Heart right ventricle (tissue), 16 donors: Measurements from ENCODE around the gene ADORA2A. TPM values are rescaled to one million over a fixed set of nuclear protein-coding genes. Genes with fewer than 3 reads are reported as not detected.

Experiments used
- ATAC-seq, 8 donors: fragments of 200-7000 bp; cut with Tn5 transposase; one replicate each; pipeline ENCODE4 v1.9.1; 2020; ENCODE audit warnings: mild to moderate bottlenecking in 8 of 8, moderate library complexity in 8 of 8, moderate number of reproducible peaks in 1 of 8
- DNase-seq, 2 donors: peaks; one replicate each; pipeline ENCODE4 v3.0.0-alpha.2; 2020
- H3K27ac ChIP-seq, 10 donors: fragments of 200-600 bp; sonication (generic) in 2 of 10; one replicate each; pipeline versions ENCODE4 v1.5.0 to v1.8.0; 2020 to 2022; ENCODE audit warnings: mild to moderate bottlenecking in 3 of 10
- H3K27me3 ChIP-seq, 7 donors: fragments of 200-600 bp; one replicate each; pipeline ENCODE4 v1.8.0; 2021 to 2022; ENCODE audit warnings: mild to moderate bottlenecking in 2 of 7
- H3K36me3 ChIP-seq, 9 donors: fragments of 200-600 bp; sonication (generic) in 1 of 9; one replicate each; pipeline versions ENCODE4 v1.5.0 to v1.8.0; 2020 to 2022; ENCODE audit warnings: mild to moderate bottlenecking in 2 of 9
- H3K4me1 ChIP-seq, 9 donors: fragments of 200-600 bp; sonication (generic) in 1 of 9; one replicate each; pipeline versions ENCODE4 v1.5.0 to v1.8.0; 2020 to 2022; ENCODE audit warnings: mild to moderate bottlenecking in 4 of 9
- H3K4me3 ChIP-seq, 10 donors: fragments of 200-600 bp; sonication (generic) in 2 of 10; one replicate each; pipeline versions ENCODE4 v1.5.0 to v1.8.0; 2020 to 2022; ENCODE audit warnings: mild to moderate bottlenecking in 7 of 10, moderate library complexity in 2 of 10
- H3K9me3 ChIP-seq, 11 donors: fragments of 200-600 bp in 10 of 11; sonication (generic) in 2 of 11; one replicate each; pipeline versions ENCODE4 v1.5.0 to v1.8.0; 2013 to 2022; ENCODE audit warnings: mild to moderate bottlenecking in 2 of 11, control low read depth in 1 of 11, moderate library complexity in 1 of 11
- CTCF ChIP-seq, 9 donors: fragments of 200-600 bp; sonication (generic) in 2 of 9; IDR thresholded peaks; one replicate each; pipeline versions ENCODE4 v1.5.0 to v1.8.0; 2021 to 2022; ENCODE audit warnings: antibody characterized with exemption in 9 of 9, mild to moderate bottlenecking in 5 of 9, moderate library complexity in 1 of 9
- WGBS, 2 donors: extraction: QIAGEN DNeasy Blood & Tissue Kit; methylation state at CpG; one replicate each; pipeline ENCODE4 v1.1.7; 2013; ENCODE audit warnings: inconsistent platforms in 1 of 2; 5-methylcytosine and 5-hydroxymethylcytosine counted together
- intact Hi-C, 10 donors: fragments of 100-400 bp; cut with DNase I; formaldehyde crosslinking; loops; one replicate each; pipeline versions ENCODE4 v1.11.1 to v1.14.2; 2022
- polyA plus RNA-seq, 2 donors: library from polyadenylated mRNA; stranded (reverse); fragments of 200-250 nt; gene quantifications; one replicate each; pipeline ENCODE4 v1.2.3, GENCODE V29; 2013
- total RNA-seq, 10 donors: library from RNA; stranded (reverse); fragmentation: NEBNext Ultra II Directional in 3 of 10; extraction: Animal tissue kit (Norgen Biotek cat#: 25700) in 3 of 10; gene quantifications; one replicate each; pipeline versions ENCODE4 v1.2.1 to v1.2.4, GENCODE V29; 2021 to 2023
- donor health status: Arrhythmogenic right ventricular cardiomyopathy.
- donor health status: ischemic (EF 13 %, LVEDD 7.1; RV severe dilation, severe dysfunction).
- donor health status: healthy with polysubstance abuse.
- donor health status: DM: no; HTN: yes; CAD: no.
- donor health status: DM: no; HTN: no; CAD: no.
- donor health status: ischemic (EF 25% LVEDD 6.9; RV normal size, moderate dysfunction).
- donor health status: ischemic (EF 25% LVEDD 5.7; RV mildly dilated, moderate dysfunction).
- donor health status: healthy.
- donor health status: DM: yes; HTN: yes; CAD: no.
- donor health status: Ischemic cardiomyopathy.
- donor health status: ischemic (EF 35%, LVEDD 5.7; RV mildly dilated, moderate dysfunction).
- donor health status: nonischemic (EF 11% LVEDD 7.7; RV severe dilation, severe dysfunction).
- donor health status: DM: yes; HTN: yes; CAD: no.
- donor health status: PGD.
- donor health status: ischemic (EF 29% LVEDD 5.4; RV normal size, mild dysfunction).
- donor health status: nonischemic (EF 23%, LVEDD 6.1; RV moderate dilation, normal function).

ADORA2A gene
- total and polyA plus RNA-seq, 12 donors, result 1.5 to 9.7 (median 4.1) TPM

- Histone ChIP-seq H3K36me3 (peaks cover 0 to 19% (median 0%) of the 10 kb centered on the region in 9 donors), H3K27me3 (peaks cover 0 to 10% (median 0%) of the 10 kb centered on the region in 7 donors), H3K27ac (peak overlapping the region in 2 of 10 donors; percentile 23 to 33), H3K9me3 (no peaks in the 10 kb centered on the region), H3K4me3 (no peak overlapping the region), H3K4me1 (peaks cover 19 to 69% (median 52%) of the 10 kb centered on the region in 9 donors)
- peak in 5 of 9 donors; percentile 20 to 45 (median 23) for TF ChIP-seq CTCF (IDR thresholded peaks at IDR 0.05)
- 64% methylated on average over 9 of the region's 9 CpGs for WGBS, 2 donors
- DNase-seq (no peak), ATAC-seq (no peak)
- intact Hi-C loops, result loop anchor here in 9 of 10 donors (2.0 to 10.0 kb wide), 9 partner anchors 61 to 106 kb away; no protein-coding TSS in a partner anchor
Measured at GRCh38 chr22:24421428-24421931, 5.9 kb upstream of the ADORA2A start.

- TF ChIP-seq CTCF (IDR thresholded peaks at IDR 0.05), result no peak
- WGBS, 2 donors, result 49 to 61% methylated on average over 5 of the region's 5 CpGs
- no peaks in the 10 kb centered on the region for H3K9me3 ChIP-seq
- ATAC-seq (peak in 1 of 8 donors; percentile 13), DNase-seq (peak in 1 of 2 donors; percentile 53)
- intact Hi-C loops, result loop anchor here in 9 of 10 donors (5.0 to 10.0 kb wide), 8 partner anchors 60 to 105 kb away; no protein-coding TSS in a partner anchor
- H3K27ac ChIP-seq, result peak overlapping the region in 3 of 10 donors; percentile 23 to 63 (median 33)
- H3K27me3 ChIP-seq, result peaks cover 0 to 10% (median 0%) of the 10 kb centered on the region in 7 donors
- no peak overlapping the region for H3K4me3 ChIP-seq
- peaks cover 0 to 12% (median 0%) of the 10 kb centered on the region in 9 donors for H3K36me3 ChIP-seq
- peaks cover 19 to 76% (median 52%) of the 10 kb centered on the region in 9 donors for H3K4me1 ChIP-seq
Measured at GRCh38 chr22:24422102-24422665, 5.2 kb upstream of the ADORA2A start.

- Histone ChIP-seq H3K27me3 (peaks cover 0 to 10% (median 0%) of the 10 kb centered on the region in 7 donors), H3K36me3 (no peaks in the 10 kb centered on the region), H3K4me1 (peaks cover 19 to 89% (median 55%) of the 10 kb centered on the region in 9 donors), H3K9me3 (no peaks in the 10 kb centered on the region), H3K4me3 (peak overlapping the region; percentile 61 to 90 (median 76)), H3K27ac (peak overlapping the region in 9 of 10 donors; percentile 63 to 89 (median 73))
- TF ChIP-seq CTCF (IDR thresholded peaks at IDR 0.05), result peak; percentile 82 to 99 (median 92)
- WGBS, 2 donors, result 1% methylated on average over 45 to 56 of the region's 56 CpGs
- intact Hi-C loops, result loop anchor here in 9 of 10 donors (5.0 to 10.0 kb wide), 8 partner anchors 59 to 104 kb away; no protein-coding TSS in a partner anchor
- ATAC-seq (peak; percentile 37 to 79 (median 55)), DNase-seq (peak; percentile 60 to 75)
Measured at GRCh38 chr22:24423519-24424000, 3.8 kb upstream of the ADORA2A start.
